HepG2 (cell line): ENCODE measurements around the gene URI1. TPM values are rescaled to one million over a fixed set of nuclear protein-coding genes. Genes with fewer than 3 reads are reported as not detected.

Experiments
- ATAC-seq: fragments of 200-7000 bp; cut with Tn5 transposase; 3 replicates; pipeline ENCODE4 v1.9.1; 2020; ENCODE audit warnings: mild to moderate bottlenecking, moderate library complexity
- BruUV-seq: library from RNA; stranded (reverse); fragments of 400-500 nt; replicated peaks from 2 replicates; lab custom pipeline; 2021; lab: Mats Ljungman, UMichigan
- CTCF ChIA-PET: fragments of 300-600 bp; formaldehyde crosslinking; extraction: SDS; loops from one replicate; lab custom pipeline; 2021; ENCODE audit warnings: low total read pairs, inconsistent platforms, low intra/inter-chr PET ratio; lab: Yijun Ruan, JAX
- POLR2A ChIA-PET: fragments of 350-600 bp; sonication (Branson Sonifier 250); formaldehyde crosslinking; loops from one replicate; lab custom pipeline; 2020; ENCODE audit warnings: antibody characterized with exemption, inconsistent platforms; lab: Yijun Ruan, JAX
- DNase-seq: peaks from one replicate; pipeline ENCODE4 v3.0.0-alpha.2; 2015; ENCODE audit warnings: low spot score
- FAIRE-seq: peaks from 3 replicates; lab custom pipeline; 2011; peaks lifted over from hg19 to GRCh38; lab: Jason Lieb, UNC
- H2AFZ ChIP-seq: one replicate; pipeline ENCODE4 v1.6.1; 2011; ENCODE audit warnings: low read length, inconsistent platforms
- H3K27ac ChIP-seq: fragments of 300-600 bp; 3 replicates; pipeline ENCODE4 v1.8.0; 2011; ENCODE audit warnings: mixed run types, mild to moderate bottlenecking, mixed read lengths, low read length, inconsistent platforms; ENCODE audit not compliant: insufficient read depth; ENCODE audit errors: extremely low read length
- H3K27me3 ChIP-seq, 2 experiments: fragments of 200-600 bp in 1 of 2; 2 replicates in 1 of 2; 3 replicates in 1 of 2; pipeline versions ENCODE4 v1.6.0 to v1.8.0; 2011; ENCODE audit warnings: low read length in 2 of 2, mild to moderate bottlenecking in 2 of 2, moderate library complexity in 2 of 2, inconsistent platforms in 1 of 2; ENCODE audit not compliant: insufficient read depth in 2 of 2, control insufficient read depth in 1 of 2
- H3K36me3 ChIP-seq, 2 experiments: fragments of 200-600 bp in 1 of 2; replicated peaks in 1 of 2; 2 replicates in 1 of 2; 3 replicates in 1 of 2; pipeline versions ENCODE4 v1.5.1 to v1.8.0; 2011; ENCODE audit warnings: low read length in 2 of 2, inconsistent platforms in 1 of 2; ENCODE audit not compliant: insufficient read depth in 2 of 2, control insufficient read depth in 1 of 2
- H3K4me1 ChIP-seq: 2 replicates; pipeline ENCODE4 v1.5.1; 2012; ENCODE audit warnings: low read length, inconsistent platforms; ENCODE audit not compliant: insufficient read depth
- H3K4me2 ChIP-seq: 2 replicates; pipeline ENCODE4 v1.6.0; 2011; ENCODE audit warnings: low read depth, low read length, inconsistent platforms
- H3K4me3 ChIP-seq, 3 experiments: fragments of 200-600 bp in 1 of 3; sonication (generic), shearing (Covaris generic) in 1 of 3; replicated peaks in 1 of 3; 2 replicates each; pipeline ENCODE4 v1.5.1; 2011 to 2016; ENCODE audit warnings: low read length in 3 of 3, inconsistent platforms in 2 of 3, low read depth in 2 of 3, mild to moderate bottlenecking in 2 of 3, control low read depth in 1 of 3, mixed read lengths in 1 of 3; ENCODE audit not compliant: insufficient read depth in 1 of 3
- H3K79me2 ChIP-seq: one replicate; pipeline ENCODE4 v1.6.1; 2011; ENCODE audit warnings: low read length, inconsistent platforms; ENCODE audit not compliant: insufficient read depth
- H3K9ac ChIP-seq: 2 replicates; pipeline ENCODE4 v1.6.0; 2011; ENCODE audit warnings: mild to moderate bottlenecking, low read depth, low read length, inconsistent platforms; ENCODE audit not compliant: insufficient read depth
- H3K9me3 ChIP-seq: 2 replicates; pipeline ENCODE4 v1.5.1; 2012; ENCODE audit warnings: mild to moderate bottlenecking, low read length
- H4K20me1 ChIP-seq: 2 replicates; pipeline ENCODE4 v1.6.0; 2011; ENCODE audit warnings: inconsistent platforms, mild to moderate bottlenecking, low read length, moderate library complexity; ENCODE audit not compliant: insufficient read depth
- FOXP1 ChIP-seq, 2 experiments: fragments of 450-650 bp in 1 of 2; IDR thresholded peaks; 2 replicates each; pipeline ENCODE4 v1.6.1; 2017 to 2018; ENCODE audit warnings: antibody characterized with exemption in 1 of 2
- MAFF ChIP-seq: IDR thresholded peaks from 2 replicates; pipeline ENCODE4 v1.6.1; 2011; ENCODE audit warnings: low read depth, low read length, improper control_type of control experiment
- MAFK ChIP-seq, 2 experiments: IDR thresholded peaks in 1 of 2; conservative IDR thresholded peaks in 1 of 2; 2 replicates each; pipeline ENCODE4 v1.6.1; 2011; ENCODE audit warnings: improper control_type of control experiment in 2 of 2, low read length in 2 of 2
- ONECUT2 ChIP-seq: sonication (generic); formaldehyde crosslinking; IDR thresholded peaks from 2 replicates; pipeline ENCODE4 v1.4.0; 2020; ENCODE audit warnings: missing genetic modification reagents
- SPEN ChIP-seq: sonication (generic); formaldehyde crosslinking; IDR thresholded peaks from 2 replicates; pipeline ENCODE4 v1.5.1; 2020; ENCODE audit warnings: low read depth, mild to moderate bottlenecking, missing genetic modification reagents
- ZFP62 ChIP-seq: sonication (generic); formaldehyde crosslinking; IDR thresholded peaks from 2 replicates; pipeline ENCODE4 v1.4.0; 2020; ENCODE audit warnings: missing genetic modification reagents
- ZNF138 ChIP-seq: sonication (generic); formaldehyde crosslinking; IDR thresholded peaks from 2 replicates; pipeline ENCODE4 v1.5.0; 2020; ENCODE audit warnings: mild to moderate bottlenecking, low read depth, missing genetic modification reagents
- ZNF234 ChIP-seq: sonication (generic); formaldehyde crosslinking; conservative IDR thresholded peaks from 2 replicates; pipeline ENCODE4 v1.5.1; 2020; ENCODE audit warnings: mild to moderate bottlenecking, missing genetic modification reagents
- ZNF263 ChIP-seq: sonication (generic); formaldehyde crosslinking; IDR thresholded peaks from 2 replicates; pipeline ENCODE4 v1.4.0; 2020; ENCODE audit warnings: missing genetic modification reagents
- ZNF773 ChIP-seq: sonication (generic); formaldehyde crosslinking; IDR thresholded peaks from 2 replicates; pipeline ENCODE4 v1.4.0; 2020; ENCODE audit warnings: missing genetic modification reagents, borderline replicate concordance
- WGBS: methylation state at CpG from one replicate; pipeline ENCODE4 v1.1.6; 2017; ENCODE audit warnings: low lambda C conversion rate; 5-methylcytosine and 5-hydroxymethylcytosine counted together
- in situ Hi-C: cut with HindIII; loops from 2 replicates; pipeline ENCODE4 v1.10.0; 2017; ENCODE audit warnings: low pct_unique_long_range_greater_than_20kb; ENCODE audit not compliant: extremely low pct_ligation_motif_present
- intact Hi-C: fragments of 100-400 bp; cut with micrococcal nuclease; formaldehyde crosslinking; loops from one replicate; pipeline ENCODE4 v1.10.0; 2022; ENCODE audit not compliant: unreplicated experiment
- polyA plus RNA-seq, 8 experiments: library from polyadenylated mRNA; depleted of rRNA in 3 of 8; stranded (reverse) in 7 of 8; unstranded in 1 of 8; fragments of >200 nt; fragmentation: Illumina TruSeq in 4 of 8; extraction: Trizol in 4 of 8; gene quantifications; 2 replicates each; pipeline versions ENCODE4 v1.2.1 to v1.2.3, GENCODE V29; 2011 to 2016; ENCODE audit warnings: low read depth in 4 of 8, missing spikeins in 1 of 8, mixed read lengths in 1 of 8; ENCODE audit not compliant: insufficient read depth in 1 of 8
- total RNA-seq, 5 experiments: library from RNA; depleted of rRNA; stranded (reverse); fragments of >200 nt; fragmentation: Illumina TruSeq; extraction: Trizol; gene quantifications; 2 replicates each; pipeline ENCODE4 v1.2.3, GENCODE V29; 2016; ENCODE audit warnings: low read depth in 1 of 5
- TF ChIP-seq, protein P1 (sequence below): sonication (generic); formaldehyde crosslinking; IDR thresholded peaks from 2 replicates; pipeline ENCODE4 v1.5.0; 2020; ENCODE audit warnings: missing genetic modification reagents
- TF ChIP-seq, protein P2 (sequence below): sonication (generic); formaldehyde crosslinking; IDR thresholded peaks from 2 replicates; pipeline ENCODE4 v1.5.0; 2020; ENCODE audit warnings: mild to moderate bottlenecking, missing genetic modification reagents, moderate library complexity

URI1 gene
- total and polyA plus RNA-seq, 2 of the 13 experiments (the other 11 are each of a cell fraction or from before 2014, with no cell fraction given) = 43.6 to 67.9 TPM

DNA sequence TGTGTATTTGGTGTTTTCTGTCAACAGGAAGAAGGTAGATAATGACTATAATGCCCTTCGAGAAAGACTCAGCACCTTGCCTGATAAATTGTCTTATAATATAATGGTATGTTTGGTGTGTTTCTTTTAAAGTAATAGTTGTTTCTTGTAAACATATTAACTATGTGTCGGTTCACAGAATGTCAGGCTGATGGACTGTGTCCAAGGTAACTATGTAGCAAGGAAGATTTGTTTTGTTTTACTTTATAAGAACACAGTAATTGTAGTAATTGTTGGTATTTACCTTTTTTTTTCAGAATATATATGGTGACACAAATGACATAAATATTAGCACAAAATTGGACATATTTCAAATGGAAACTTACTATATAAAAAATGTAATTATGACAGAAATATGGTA is 43.2 kb downstream of the URI1 start:
- Histone ChIP-seq H3K9ac (no peak overlapping the region), H3K4me2 (no peak overlapping the region), H3K27me3 (no peaks in the 10 kb centered on the region), H3K4me1 (no peaks in the 10 kb centered on the region), H2AFZ (no peak overlapping the region), H4K20me1 (peaks cover 10% of the 10 kb centered on the region), H3K27ac (no peak overlapping the region), H3K9me3 (no peaks in the 10 kb centered on the region), H3K4me3 (no peak overlapping the region), H3K36me3 (peaks cover 2 to 4% of the 10 kb centered on the region in 2 experiments; a peak in 3 of 5 replicates), H3K79me2 (peaks cover 52% of the 10 kb centered on the region)
- ChIA-PET POLR2A (no interaction called here), CTCF (no interaction called here)
- DNase-seq (no peak), FAIRE-seq (no peak), ATAC-seq (no peak)
- 99% methylated on average over 2 of the region's 2 CpGs for WGBS
- intact Hi-C loops (no loop called here), in situ Hi-C loops (no loop called here)
- BruUV-seq = no TSS peak
- TF ChIP-seq SPEN (CRISPR knock-in tag) (no peak), ZNF234 (CRISPR knock-in tag) (no peak), ZNF263 (CRISPR knock-in tag) (no peak), ZFP62 (CRISPR knock-in tag) (no peak), ZNF773 (CRISPR knock-in tag) (no peak)
- TF ChIP-seq, protein P1, sequence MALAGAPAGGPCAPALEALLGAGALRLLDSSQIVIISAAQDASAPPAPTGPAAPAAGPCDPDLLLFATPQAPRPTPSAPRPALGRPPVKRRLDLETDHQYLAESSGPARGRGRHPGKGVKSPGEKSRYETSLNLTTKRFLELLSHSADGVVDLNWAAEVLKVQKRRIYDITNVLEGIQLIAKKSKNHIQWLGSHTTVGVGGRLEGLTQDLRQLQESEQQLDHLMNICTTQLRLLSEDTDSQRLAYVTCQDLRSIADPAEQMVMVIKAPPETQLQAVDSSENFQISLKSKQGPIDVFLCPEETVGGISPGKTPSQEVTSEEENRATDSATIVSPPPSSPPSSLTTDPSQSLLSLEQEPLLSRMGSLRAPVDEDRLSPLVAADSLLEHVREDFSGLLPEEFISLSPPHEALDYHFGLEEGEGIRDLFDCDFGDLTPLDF (CRISPR knock-in tag) = no peak

DNA sequence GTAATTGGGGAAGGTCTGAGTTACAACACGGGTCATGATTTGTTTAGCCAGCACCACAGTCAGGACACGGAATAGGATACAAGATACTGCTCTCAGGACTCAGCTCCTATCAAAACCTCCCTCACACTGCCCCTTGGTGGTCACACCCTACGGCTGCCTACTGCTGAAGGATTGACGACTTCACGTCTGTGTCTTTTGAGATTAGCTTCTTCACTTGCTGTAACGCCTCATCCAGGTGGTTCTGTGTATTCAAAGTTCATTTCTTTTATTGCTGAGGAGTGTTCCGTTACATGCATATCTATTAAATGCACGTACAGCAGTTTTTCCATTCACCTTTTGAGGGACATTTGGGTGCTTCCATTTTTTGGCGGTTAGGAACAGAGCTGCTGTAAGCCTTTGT is 46.3 kb downstream of the URI1 start:
- TF ChIP-seq ONECUT2 (CRISPR knock-in tag) (no peak), MAFF (peak; percentile 66), ZNF138 (CRISPR knock-in tag) (no peak), FOXP1 (IDR thresholded peaks at IDR 0.05) (no peak), FOXP1 (CRISPR knock-in tag; IDR thresholded peaks at IDR 0.05) (no peak), MAFK (conservative IDR thresholded peaks at IDR 0.05 in 1 of 2, IDR thresholded peaks at IDR 0.05 in 1 of 2; ENCODE audit: low read length in 2 of 2) (peak; percentile 59 to 75; a peak in 3 of 4 replicates)
- TF ChIP-seq, protein P2, sequence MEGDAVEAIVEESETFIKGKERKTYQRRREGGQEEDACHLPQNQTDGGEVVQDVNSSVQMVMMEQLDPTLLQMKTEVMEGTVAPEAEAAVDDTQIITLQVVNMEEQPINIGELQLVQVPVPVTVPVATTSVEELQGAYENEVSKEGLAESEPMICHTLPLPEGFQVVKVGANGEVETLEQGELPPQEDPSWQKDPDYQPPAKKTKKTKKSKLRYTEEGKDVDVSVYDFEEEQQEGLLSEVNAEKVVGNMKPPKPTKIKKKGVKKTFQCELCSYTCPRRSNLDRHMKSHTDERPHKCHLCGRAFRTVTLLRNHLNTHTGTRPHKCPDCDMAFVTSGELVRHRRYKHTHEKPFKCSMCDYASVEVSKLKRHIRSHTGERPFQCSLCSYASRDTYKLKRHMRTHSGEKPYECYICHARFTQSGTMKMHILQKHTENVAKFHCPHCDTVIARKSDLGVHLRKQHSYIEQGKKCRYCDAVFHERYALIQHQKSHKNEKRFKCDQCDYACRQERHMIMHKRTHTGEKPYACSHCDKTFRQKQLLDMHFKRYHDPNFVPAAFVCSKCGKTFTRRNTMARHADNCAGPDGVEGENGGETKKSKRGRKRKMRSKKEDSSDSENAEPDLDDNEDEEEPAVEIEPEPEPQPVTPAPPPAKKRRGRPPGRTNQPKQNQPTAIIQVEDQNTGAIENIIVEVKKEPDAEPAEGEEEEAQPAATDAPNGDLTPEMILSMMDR (CRISPR knock-in tag) = peak; percentile 3; the same call in 1 of the 2 replicates
- Histone ChIP-seq H3K9me3 (no peaks in the 10 kb centered on the region), H3K4me3 (no peak overlapping the region), H3K4me2 (no peak overlapping the region), H2AFZ (no peak overlapping the region), H3K9ac (no peak overlapping the region), H3K27me3 (no peaks in the 10 kb centered on the region), H3K79me2 (peaks cover 27% of the 10 kb centered on the region), H3K27ac (no peak overlapping the region), H4K20me1 (no peaks in the 10 kb centered on the region), H3K36me3 (peaks cover 2 to 4% of the 10 kb centered on the region in 2 experiments; a peak in 3 of 5 replicates), H3K4me1 (no peaks in the 10 kb centered on the region)
- peak; percentile 31; the same call in 1 of the 3 replicates for ATAC-seq
- WGBS = 93% methylated on average over 9 of the region's 9 CpGs
- intact Hi-C loops = no loop called here
- DNase-seq = peak; percentile 5
- in situ Hi-C loops = no loop called here
- ChIA-PET POLR2A (no interaction called here), CTCF (no interaction called here)
- no TSS peak for BruUV-seq
- FAIRE-seq = no peak
